Glutamatergic neuron (in vitro differentiated cells): ENCODE results near the gene PRPF6. TPM values are rescaled to one million over a fixed set of nuclear protein-coding genes. Genes with fewer than 3 reads are reported as not detected.

Source experiments
- DNase-seq: peaks from one replicate; pipeline ENCODE4 v3.0.0; 2022
- H3K27ac Mint-ChIP-seq: one replicate; pipeline ENCODE4 v1.8.0; 2020; ENCODE audit warnings: mild to moderate bottlenecking, mixed read lengths, inconsistent platforms; ENCODE audit not compliant: unreplicated experiment
- H3K27me3 Mint-ChIP-seq: one replicate; pipeline ENCODE4 v1.8.0; 2020; ENCODE audit warnings: mild to moderate bottlenecking, moderate library complexity, mixed read lengths, inconsistent platforms; ENCODE audit not compliant: unreplicated experiment
- H3K36me3 Mint-ChIP-seq: one replicate; pipeline ENCODE4 v1.8.0; 2020; ENCODE audit warnings: mild to moderate bottlenecking, mixed read lengths, inconsistent platforms; ENCODE audit not compliant: unreplicated experiment
- H3K4me1 Mint-ChIP-seq: one replicate; pipeline ENCODE4 v1.8.0; 2020; ENCODE audit warnings: mild to moderate bottlenecking, low read depth, mixed read lengths, inconsistent platforms; ENCODE audit not compliant: unreplicated experiment
- H3K4me3 Mint-ChIP-seq: one replicate; pipeline ENCODE4 v1.8.0; 2020; ENCODE audit warnings: mild to moderate bottlenecking, mixed read lengths, inconsistent platforms; ENCODE audit not compliant: unreplicated experiment
- H3K9me3 Mint-ChIP-seq: one replicate; pipeline ENCODE4 v1.8.0; 2020; ENCODE audit warnings: mild to moderate bottlenecking, moderate library complexity, mixed read lengths, inconsistent platforms; ENCODE audit not compliant: unreplicated experiment
- total RNA-seq: library from RNA; stranded (reverse); fragmentation: NEBNext Ultra II Directional; extraction: Animal tissue kit (Norgen Biotek cat#: 25700); gene quantifications from one replicate; pipeline ENCODE4 v1.2.1, GENCODE V29; 2021; ENCODE audit not compliant: unreplicated experiment
- TF ChIP-seq, protein P1 (sequence below): fragments of 200-600 bp; sonication (generic); IDR thresholded peaks from one replicate; pipeline ENCODE4 v1.5.0; 2021; ENCODE audit not compliant: partially characterized antibody, unreplicated experiment

Gene PRPF6
- total RNA-seq, 1 donor from 2014 or later = 60.9 TPM

- peaks cover 6% of the 10 kb centered on the region for H3K4me1 Mint-ChIP-seq
- H3K27me3 Mint-ChIP-seq = peaks cover 13% of the 10 kb centered on the region
- DNase-seq = no peak
- TF ChIP-seq, protein P1, sequence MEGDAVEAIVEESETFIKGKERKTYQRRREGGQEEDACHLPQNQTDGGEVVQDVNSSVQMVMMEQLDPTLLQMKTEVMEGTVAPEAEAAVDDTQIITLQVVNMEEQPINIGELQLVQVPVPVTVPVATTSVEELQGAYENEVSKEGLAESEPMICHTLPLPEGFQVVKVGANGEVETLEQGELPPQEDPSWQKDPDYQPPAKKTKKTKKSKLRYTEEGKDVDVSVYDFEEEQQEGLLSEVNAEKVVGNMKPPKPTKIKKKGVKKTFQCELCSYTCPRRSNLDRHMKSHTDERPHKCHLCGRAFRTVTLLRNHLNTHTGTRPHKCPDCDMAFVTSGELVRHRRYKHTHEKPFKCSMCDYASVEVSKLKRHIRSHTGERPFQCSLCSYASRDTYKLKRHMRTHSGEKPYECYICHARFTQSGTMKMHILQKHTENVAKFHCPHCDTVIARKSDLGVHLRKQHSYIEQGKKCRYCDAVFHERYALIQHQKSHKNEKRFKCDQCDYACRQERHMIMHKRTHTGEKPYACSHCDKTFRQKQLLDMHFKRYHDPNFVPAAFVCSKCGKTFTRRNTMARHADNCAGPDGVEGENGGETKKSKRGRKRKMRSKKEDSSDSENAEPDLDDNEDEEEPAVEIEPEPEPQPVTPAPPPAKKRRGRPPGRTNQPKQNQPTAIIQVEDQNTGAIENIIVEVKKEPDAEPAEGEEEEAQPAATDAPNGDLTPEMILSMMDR = no peak
- H3K36me3 Mint-ChIP-seq = no peaks in the 10 kb centered on the region
- no peak overlapping the region for H3K27ac Mint-ChIP-seq
- H3K9me3 Mint-ChIP-seq = peaks cover 6% of the 10 kb centered on the region
- no peak overlapping the region for H3K4me3 Mint-ChIP-seq
Measured at GRCh38 chr20:64077094-64077493, 96.2 kb downstream of the PRPF6 start.

DNA sequence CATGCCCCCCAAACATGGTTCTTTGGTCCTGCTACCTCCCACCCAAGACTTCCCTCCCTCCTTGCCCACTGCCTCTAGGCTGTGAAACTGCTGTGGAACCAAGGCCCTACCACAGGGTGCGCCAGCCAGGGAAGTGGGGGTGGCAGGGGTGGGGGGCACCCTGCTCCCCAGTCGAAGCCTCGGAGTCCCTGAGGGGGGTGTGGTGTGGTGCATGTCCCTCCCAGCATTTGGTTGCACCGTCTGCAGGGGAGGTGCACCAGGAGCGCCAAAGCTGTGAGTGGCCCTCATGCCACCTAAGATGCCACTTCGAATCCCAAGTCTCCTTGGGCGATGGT is 96.6 kb downstream of the PRPF6 start:
- TF ChIP-seq, protein P1 = no peak
- Mint-ChIP-seq H3K27ac (no peak overlapping the region), H3K4me3 (no peak overlapping the region), H3K27me3 (peaks cover 17% of the 10 kb centered on the region), H3K36me3 (no peaks in the 10 kb centered on the region), H3K9me3 (peaks cover 6% of the 10 kb centered on the region), H3K4me1 (peaks cover 6% of the 10 kb centered on the region)
- DNase-seq = no peak

- no peak overlapping the region for H3K4me3 Mint-ChIP-seq
- peaks cover 17% of the 10 kb centered on the region for H3K27me3 Mint-ChIP-seq
Measured at GRCh38 chr20:64077876-64078551, 97.1 kb downstream of the PRPF6 start.

GRCh38 chr20:64078934-64079272 is 98.0 kb downstream of the PRPF6 start:
- DNase-seq = no peak
- no peak overlapping the region for H3K4me3 Mint-ChIP-seq
- H3K27me3 Mint-ChIP-seq = peaks cover 17% of the 10 kb centered on the region
- no peak overlapping the region for H3K27ac Mint-ChIP-seq
- TF ChIP-seq, protein P1 = no peak
- no peaks in the 10 kb centered on the region for H3K36me3 Mint-ChIP-seq
- H3K9me3 Mint-ChIP-seq = peaks cover 6% of the 10 kb centered on the region
- peaks cover 6% of the 10 kb centered on the region for H3K4me1 Mint-ChIP-seq

More at GRCh38 chr20:64077876-64078551, 97.1 kb downstream of the PRPF6 start:
- Mint-ChIP-seq H3K27ac (no peak overlapping the region), H3K4me1 (peaks cover 6% of the 10 kb centered on the region), H3K36me3 (no peaks in the 10 kb centered on the region), H3K9me3 (peaks cover 6% of the 10 kb centered on the region)
- TF ChIP-seq, protein P1 = no peak
- no peak for DNase-seq

- peak; percentile 55 for DNase-seq
- H3K36me3 Mint-ChIP-seq = no peaks in the 10 kb centered on the region
- H3K9me3 Mint-ChIP-seq = peaks cover 9% of the 10 kb centered on the region
- peaks cover 9% of the 10 kb centered on the region for H3K4me1 Mint-ChIP-seq
- H3K4me3 Mint-ChIP-seq = peak within 1 kb of the TSS; percentile 78
- TF ChIP-seq, protein P1 = no peak
- H3K27ac Mint-ChIP-seq = no peak within 1 kb of the TSS
- peaks cover 20% of the 10 kb centered on the region for H3K27me3 Mint-ChIP-seq
Measured at GRCh38 chr20:64079273-64080012, 98.5 kb downstream of the PRPF6 start, which contains the start of gene RGS19. TSS of gene RGS19 (minus strand) at chr20:64079518. CDS start at chr20:64076886, 2,632 bp downstream.
